Memory B cell (primary cell): ENCODE data around the gene CXorf38.
A peak's percentile ranks its signal among the peaks of the same experiment; 100 is the strongest.
"Not testable (repeated sequence)": the region's sequence is repeated elsewhere in the genome, so short reads cannot be mapped to it uniquely, and the experiment has no call there.

Experiments
- ATAC-seq: fragments of 150-1000 bp; cut with Tn5 transposase; 2 replicates; pipeline ENCODE4 v1.10.0; 2021; ENCODE audit warnings: low read depth, mild to moderate bottlenecking, moderate library complexity
- DNase-seq, 2 donors: peaks; one replicate each; pipeline ENCODE4 v3.0.0; 2022; ENCODE audit warnings: low spot score in 2 of 2
- H3K27ac Mint-ChIP-seq: one replicate; pipeline ENCODE4 v1.8.0; 2022; ENCODE audit warnings: mild to moderate bottlenecking, moderate library complexity, mixed read lengths
- H3K27me3 Mint-ChIP-seq: one replicate; pipeline ENCODE4 v1.8.0; 2022; ENCODE audit warnings: mixed read lengths
- H3K36me3 Mint-ChIP-seq: one replicate; pipeline ENCODE4 v1.8.0; 2022; ENCODE audit warnings: mild to moderate bottlenecking, mixed read lengths
- H3K4me1 Mint-ChIP-seq: one replicate; pipeline ENCODE4 v1.8.0; 2022; ENCODE audit warnings: mixed read lengths
- H3K4me3 Mint-ChIP-seq: one replicate; pipeline ENCODE4 v1.8.0; 2022; ENCODE audit warnings: mild to moderate bottlenecking, moderate library complexity, mixed read lengths
- H3K9me3 Mint-ChIP-seq: one replicate; pipeline ENCODE4 v1.8.0; 2022; ENCODE audit warnings: mixed read lengths

The CXorf38 gene

GRCh38 chrX:40612511-40612910 lies 34.9 kb downstream of the CXorf38 start:
- H3K4me1 Mint-ChIP-seq: no peaks in the 10 kb centered on the region
- ATAC-seq: no peak
- no peaks in the 10 kb centered on the region for H3K27me3 Mint-ChIP-seq
- H3K36me3 Mint-ChIP-seq: no peaks in the 10 kb centered on the region
- H3K4me3 Mint-ChIP-seq: no peak overlapping the region
- no peak overlapping the region for H3K27ac Mint-ChIP-seq
- H3K9me3 Mint-ChIP-seq: no peaks in the 10 kb centered on the region
- no peak for DNase-seq

GRCh38 chrX:40607381-40607780 lies 40.0 kb downstream of the CXorf38 start:
- ATAC-seq (no peak), DNase-seq (no peak)
- Mint-ChIP-seq H3K36me3 (peaks cover 5% of the 10 kb centered on the region), H3K9me3 (no peaks in the 10 kb centered on the region), H3K4me1 (no peaks in the 10 kb centered on the region), H3K27ac (no peak overlapping the region), H3K27me3 (no peaks in the 10 kb centered on the region), H3K4me3 (no peak overlapping the region)

- Mint-ChIP-seq H3K27ac (peak overlapping the region; percentile 18), H3K4me3 (no peak overlapping the region), H3K4me1 (no peaks in the 10 kb centered on the region), H3K36me3 (peaks cover 13% of the 10 kb centered on the region), H3K27me3 (no peaks in the 10 kb centered on the region), H3K9me3 (no peaks in the 10 kb centered on the region)
- ATAC-seq: no peak
- no peak for DNase-seq
Observed at GRCh38 chrX:40603446-40603845, 43.9 kb downstream of the CXorf38 start.

GRCh38 chrX:40589616-40590321 lies 57.6 kb downstream of the CXorf38 start:
- H3K27ac Mint-ChIP-seq, ATAC-seq, H3K4me1 Mint-ChIP-seq, H3K36me3 Mint-ChIP-seq, H3K9me3 Mint-ChIP-seq, H3K4me3 Mint-ChIP-seq, DNase-seq, H3K27me3 Mint-ChIP-seq: not testable (repeated sequence)

- peaks cover 16% of the 10 kb centered on the region for H3K4me1 Mint-ChIP-seq
- not testable (repeated sequence) for ATAC-seq, H3K4me3 Mint-ChIP-seq, DNase-seq, H3K9me3 Mint-ChIP-seq, H3K36me3 Mint-ChIP-seq, H3K27ac Mint-ChIP-seq, H3K27me3 Mint-ChIP-seq
Observed at GRCh38 chrX:40587623-40588022, 59.7 kb downstream of the CXorf38 start.

GRCh38 chrX:40582811-40583210 lies 64.5 kb downstream of the CXorf38 start:
- ATAC-seq: no peak
- Mint-ChIP-seq H3K27ac (no peak overlapping the region), H3K36me3 (peaks cover 5% of the 10 kb centered on the region)

GRCh38 chrX:40582178-40582577 lies 65.2 kb downstream of the CXorf38 start:
- H3K9me3 Mint-ChIP-seq, H3K27ac Mint-ChIP-seq, DNase-seq, ATAC-seq, H3K36me3 Mint-ChIP-seq, H3K27me3 Mint-ChIP-seq: not testable (repeated sequence)
- peaks cover 20% of the 10 kb centered on the region for H3K4me1 Mint-ChIP-seq
- H3K4me3 Mint-ChIP-seq: peak overlapping the region; percentile 71

More at GRCh38 chrX:40582811-40583210, 64.5 kb downstream of the CXorf38 start:
- peaks cover 20% of the 10 kb centered on the region for H3K4me1 Mint-ChIP-seq
- no peaks in the 10 kb centered on the region for H3K27me3 Mint-ChIP-seq
- H3K4me3 Mint-ChIP-seq: no peak overlapping the region
- no peaks in the 10 kb centered on the region for H3K9me3 Mint-ChIP-seq
- no peak for DNase-seq

GRCh38 chrX:40581336-40581920 lies 65.9 kb downstream of the CXorf38 start:
- Mint-ChIP-seq H3K4me1 (peaks cover 20% of the 10 kb centered on the region), H3K27me3 (no peaks in the 10 kb centered on the region)
- peak in 1 of 2 donors; percentile 9 for DNase-seq

GRCh38 chrX:40580537-40581335 lies 66.6 kb downstream of the CXorf38 start, which contains the start of gene ATP6AP2:
ATP6AP2 (plus strand) TSS chrX:40580970; CDS start chrX:40581066, 96 bp downstream.
- Mint-ChIP-seq H3K27me3 (no peaks in the 10 kb centered on the region), H3K27ac (peak within 1 kb of the TSS; percentile 98), H3K4me1 (peaks cover 16% of the 10 kb centered on the region), H3K36me3 (peaks cover 5% of the 10 kb centered on the region), H3K9me3 (no peaks in the 10 kb centered on the region), H3K4me3 (peak within 1 kb of the TSS; percentile 96)
- ATAC-seq: peak; percentile 89
- peak; percentile 73 to 80 for DNase-seq

More at GRCh38 chrX:40581336-40581920, 65.9 kb downstream of the CXorf38 start:
- Mint-ChIP-seq H3K4me3 (peak overlapping the region; percentile 71), H3K27ac (peak overlapping the region; percentile 98), H3K36me3 (peaks cover 5% of the 10 kb centered on the region), H3K9me3 (no peaks in the 10 kb centered on the region)
- ATAC-seq: peak; percentile 9

- H3K27me3 Mint-ChIP-seq: no peaks in the 10 kb centered on the region
Observed at GRCh38 chrX:40579900-40580536, 67.3 kb downstream of the CXorf38 start.

GRCh38 chrX:40579141-40579540 lies 68.2 kb downstream of the CXorf38 start:
- ATAC-seq: no peak
- no peak for DNase-seq
- peaks cover 15% of the 10 kb centered on the region for H3K4me1 Mint-ChIP-seq
- H3K36me3 Mint-ChIP-seq: peaks cover 5% of the 10 kb centered on the region
- H3K9me3 Mint-ChIP-seq: no peaks in the 10 kb centered on the region
- no peak overlapping the region for H3K27ac Mint-ChIP-seq
- no peaks in the 10 kb centered on the region for H3K27me3 Mint-ChIP-seq
- H3K4me3 Mint-ChIP-seq: no peak overlapping the region

More at GRCh38 chrX:40579900-40580536, 67.3 kb downstream of the CXorf38 start:
- no peaks in the 10 kb centered on the region for H3K9me3 Mint-ChIP-seq
- peak overlapping the region; percentile 98 for H3K27ac Mint-ChIP-seq
- ATAC-seq: peak; percentile 65
- H3K4me3 Mint-ChIP-seq: peak overlapping the region; percentile 96
- DNase-seq: no peak
- H3K4me1 Mint-ChIP-seq: peaks cover 15% of the 10 kb centered on the region
- peaks cover 5% of the 10 kb centered on the region for H3K36me3 Mint-ChIP-seq

GRCh38 chrX:40578039-40578695 lies 69.2 kb downstream of the CXorf38 start:
- no peak overlapping the region for H3K27ac Mint-ChIP-seq

More at GRCh38 chrX:40578039-40578695, 69.2 kb downstream of the CXorf38 start:
- Mint-ChIP-seq H3K4me1 (peaks cover 8% of the 10 kb centered on the region), H3K4me3 (no peak overlapping the region), H3K9me3 (no peaks in the 10 kb centered on the region), H3K27me3 (no peaks in the 10 kb centered on the region), H3K36me3 (peaks cover 2% of the 10 kb centered on the region)
- DNase-seq: no peak
- ATAC-seq: no peak
